ENCODE data around the gene MAFG. TPM values are rescaled to one million over a fixed set of nuclear protein-coding genes. Genes with fewer than 3 reads are reported as not detected.

Gene MAFG
- total RNA-seq, 1 experiment from 2014 or later, result 31.4 TPM

GRCh38 chr17:81888988-81889595, 38.4 kb downstream of the MAFG start:
- Histone ChIP-seq H3K79me2 (ENCODE audit: insufficient read depth, low read length) (peaks cover 17% of the 10 kb centered on the region; the same call in 1 of the 2 replicates), H3K9me3 (ENCODE audit: control insufficient read depth, low read depth, low read length) (no peaks in the 10 kb centered on the region), H2BK120ac (ENCODE audit: low read depth, low read length, poor library complexity, severe bottlenecking) (no peak overlapping the region), H2AFZ (ENCODE audit: low read length) (no peak overlapping the region), H3K4me2 (ENCODE audit: insufficient read depth, insufficient read length, low read length) (no peak overlapping the region), H2AK5ac (ENCODE audit: insufficient read length, low read length) (no peak overlapping the region), H3K79me1 (ENCODE audit: insufficient read depth, low read depth, low read length, poor library complexity, severe bottlenecking) (peaks cover 24% of the 10 kb centered on the region), H3K23me2 (ENCODE audit: insufficient read length, low read depth, low read length, poor library complexity, severe bottlenecking) (peaks cover 7% of the 10 kb centered on the region), H3K4ac (ENCODE audit: low read depth, low read length) (no peak overlapping the region), H3K4me1 (ENCODE audit: insufficient read depth, low read length) (no peaks in the 10 kb centered on the region), H2BK20ac (ENCODE audit: low read depth, low read length, poor library complexity, severe bottlenecking) (no peak overlapping the region), H3K9ac (ENCODE audit: extremely low read depth, insufficient read length, low read length) (no peak overlapping the region), H4K91ac (ENCODE audit: insufficient read length, low read depth, low read length) (no peak overlapping the region), H3K18ac (ENCODE audit: insufficient read length, low read depth, low read length) (no peak overlapping the region), H2BK12ac (ENCODE audit: insufficient read length, low read depth, low read length) (no peak overlapping the region), H2BK5ac (ENCODE audit: insufficient read length, low read length) (no peak overlapping the region), H4K8ac (replicated peaks; ENCODE audit: insufficient read length, low read depth, low read length) (no peak overlapping the region), H2BK15ac (ENCODE audit: low read depth, low read length) (no peak overlapping the region), H3K56ac (ENCODE audit: insufficient read length, low read depth, low read length) (peak overlapping the region; percentile 9), H3K27me3 (ENCODE audit: insufficient read depth, low read length) (no peaks in the 10 kb centered on the region), H3T11ph (ENCODE audit: low read length) (no peak overlapping the region), H3K23ac (ENCODE audit: insufficient read length, low read depth, low read length) (no peak overlapping the region), H3K27ac (ENCODE audit: insufficient read length, low read depth, low read length) (no peak overlapping the region), H3K14ac (ENCODE audit: insufficient read depth, low read length) (no peak overlapping the region), H4K5ac (ENCODE audit: insufficient read length, low read depth, low read length) (no peak overlapping the region), H4K20me1 (ENCODE audit: control insufficient read depth, insufficient read depth, insufficient read length) (no peaks in the 10 kb centered on the region)
- Mint-ChIP-seq H3K9me3 (no peaks in the 10 kb centered on the region), H3K4me1 (peaks cover 3 to 16% of the 10 kb centered on the region in 2 experiments; a peak in 3 of 4 replicates), H3K4me3 (peak overlapping the region; percentile 89 to 92), H3K27ac (peak overlapping the region in 2 of 3 experiments; percentile 45 to 90; a peak in 3 of 7 replicates), H3K27me3 (ENCODE audit: low read depth) (0 out of 2 replicates have a peak, but pooled peaks cover 1% of the 10 kb centered on the region), H3K36me3 (ENCODE audit: insufficient read depth in 1 of 3, low read depth in 3 of 3) (peaks cover 47 to 71% (median 60%) of the 10 kb centered on the region in 3 experiments)
- no peak for DNase-seq
- no CpG with 5 or more reads among the region's 16 CpGs for whole genome bisulfite sequencing (ENCODE audit: extremely low coverage, insufficient read length, low lambda C conversion rate)
- TF ChIP-seq CTCF (conservative IDR thresholded peaks at IDR 0.05), result no peak

Measured in H9 (cell line).